ENCODE measurements around the gene TMEM132C.

- TF ChIP-seq ZNF639 (tag by site-specific recombination; IDR thresholded peaks at IDR 0.05) (no peak), CTCF (tag by site-specific recombination; IDR thresholded peaks at IDR 0.05) (no peak), ZNF138 (tag by site-specific recombination; IDR thresholded peaks at IDR 0.05; ENCODE audit: borderline replicate concordance) (no peak), BCL11B (tag by site-specific recombination; IDR thresholded peaks at IDR 0.05; ENCODE audit: low read depth) (no peak), OSR2 (tag by site-specific recombination; IDR thresholded peaks at IDR 0.05) (no peak), ZBTB7A (tag by site-specific recombination; IDR thresholded peaks at IDR 0.05; ENCODE audit: low read depth) (no peak), ZNF174 (tag by site-specific recombination; IDR thresholded peaks at IDR 0.05) (no peak), ZFP37 (tag by site-specific recombination; IDR thresholded peaks at IDR 0.05) (no peak), ZNF311 (tag by site-specific recombination; IDR thresholded peaks at IDR 0.05; ENCODE audit: borderline replicate concordance) (no peak), ZNF10 (tag by site-specific recombination; IDR thresholded peaks at IDR 0.05) (no peak), ATF2 (tag by site-specific recombination; IDR thresholded peaks at IDR 0.05; ENCODE audit: low read depth) (no peak), ZNF18 (tag by site-specific recombination; IDR thresholded peaks at IDR 0.05) (no peak), ZNF274 (IDR thresholded peaks at IDR 0.05; ENCODE audit: low read length) (no peak), ZNF274 (tag by site-specific recombination; IDR thresholded peaks at IDR 0.05; ENCODE audit: borderline replicate concordance) (no peak)
Observed at GRCh38 chr12:128449146-128449894, 182.3 kb downstream of the TMEM132C start.

All from HEK293 (cell line).